Trophoblast cell (in vitro differentiated cells and primary cell): ENCODE data around the gene TEX14.

ENCODE experiments used
- DNase-seq, 2 donors: peaks; one replicate each; pipeline ENCODE4 v3.0.0-alpha.2; 2016
- H2AFZ ChIP-seq: 2 replicates; pipeline ENCODE4 v1.6.1; 2013; ENCODE audit warnings: low read length, moderate library complexity, mild to moderate bottlenecking; ENCODE audit not compliant: insufficient read depth, poor library complexity
- H2AK5ac ChIP-seq: 2 replicates; pipeline ENCODE4 v1.6.1; 2013; ENCODE audit warnings: mild to moderate bottlenecking, low read length
- H2BK120ac ChIP-seq: 2 replicates; pipeline ENCODE4 v1.6.1; 2013; ENCODE audit warnings: low read length, mild to moderate bottlenecking, moderate library complexity; ENCODE audit not compliant: insufficient read depth, poor library complexity
- H2BK12ac ChIP-seq: 2 replicates; pipeline ENCODE4 v1.6.1; 2013; ENCODE audit warnings: mild to moderate bottlenecking, low read length, moderate library complexity
- H2BK5ac ChIP-seq: 2 replicates; pipeline ENCODE4 v1.6.1; 2013; ENCODE audit warnings: low read length, low read depth, moderate library complexity, mild to moderate bottlenecking; ENCODE audit not compliant: poor library complexity
- H3K14ac ChIP-seq: 2 replicates; pipeline ENCODE4 v1.6.1; 2013; ENCODE audit warnings: mild to moderate bottlenecking, low read length
- H3K18ac ChIP-seq: 2 replicates; pipeline ENCODE4 v1.6.1; 2013; ENCODE audit warnings: mild to moderate bottlenecking, low read length
- H3K23ac ChIP-seq: 2 replicates; pipeline ENCODE4 v1.6.1; 2013; ENCODE audit warnings: low read length
- H3K27ac ChIP-seq: 2 replicates; pipeline ENCODE4 v1.5.1; 2013; ENCODE audit warnings: low read depth, mild to moderate bottlenecking, inconsistent platforms, low read length, moderate library complexity
- H3K27me3 ChIP-seq: 2 replicates; pipeline ENCODE4 v1.6.1; 2013; ENCODE audit warnings: inconsistent platforms, mild to moderate bottlenecking, low read length, moderate library complexity; ENCODE audit not compliant: insufficient read depth
- H3K36me3 ChIP-seq, 2 experiments: 1 replicate in 1 of 2; 2 replicates in 1 of 2; pipeline ENCODE4 v1.6.1; 2013; ENCODE audit warnings: low read length in 2 of 2, mild to moderate bottlenecking in 2 of 2, moderate library complexity in 1 of 2; ENCODE audit not compliant: insufficient read depth in 2 of 2, control insufficient read depth in 1 of 2
- H3K4ac ChIP-seq: 2 replicates; pipeline ENCODE4 v1.6.1; 2013; ENCODE audit warnings: low read depth, mild to moderate bottlenecking, low read length, moderate library complexity
- H3K4me1 ChIP-seq, 2 experiments: 1 replicate in 1 of 2; 2 replicates in 1 of 2; pipeline ENCODE4 v1.6.1; 2013; ENCODE audit warnings: low read length in 2 of 2, mild to moderate bottlenecking in 2 of 2, moderate library complexity in 1 of 2; ENCODE audit not compliant: insufficient read depth in 2 of 2, control insufficient read depth in 1 of 2
- H3K4me2 ChIP-seq: 2 replicates; pipeline ENCODE4 v1.6.1; 2013; ENCODE audit warnings: inconsistent platforms, mild to moderate bottlenecking, low read length, moderate library complexity
- H3K4me3 ChIP-seq: 2 replicates; pipeline ENCODE4 v1.5.1; 2013; ENCODE audit warnings: mild to moderate bottlenecking, low read depth, low read length, inconsistent platforms
- H3K79me1 ChIP-seq: one replicate; pipeline ENCODE4 v1.6.1; 2013; ENCODE audit warnings: low read length
- H3K79me2 ChIP-seq: 2 replicates; pipeline ENCODE4 v1.6.1; 2013; ENCODE audit warnings: low read length, mild to moderate bottlenecking; ENCODE audit not compliant: control insufficient read depth, insufficient read depth, poor library complexity
- H3K9ac ChIP-seq: 2 replicates; pipeline ENCODE4 v1.6.1; 2013; ENCODE audit warnings: mild to moderate bottlenecking, low read length
- H3K9me3 ChIP-seq: 2 replicates; pipeline ENCODE4 v1.6.1; 2013; ENCODE audit warnings: low read depth, mild to moderate bottlenecking, control low read depth, inconsistent platforms, low read length; ENCODE audit not compliant: insufficient read depth
- H4K12ac ChIP-seq: 2 replicates; pipeline ENCODE4 v1.6.1; 2013; ENCODE audit warnings: low read depth, mild to moderate bottlenecking, low read length, moderate library complexity
- H4K8ac ChIP-seq: 2 replicates; pipeline ENCODE4 v1.6.1; 2013; ENCODE audit warnings: low read depth, mild to moderate bottlenecking, low read length, moderate library complexity
- H4K91ac ChIP-seq: one replicate; pipeline ENCODE4 v1.6.1; 2013; ENCODE audit warnings: low read depth, mild to moderate bottlenecking, low read length, moderate library complexity
- WGBS: extraction: QIAGEN DNeasy Blood & Tissue Kit; methylation state at CpG from one replicate; pipeline ENCODE4 v1.1.7; 2013; ENCODE audit warnings: missing lambda C conversion rate; ENCODE audit not compliant: insufficient read length, insufficient coverage; ENCODE audit errors: extremely low coverage; 5-methylcytosine and 5-hydroxymethylcytosine counted together

TEX14 gene

DNA sequence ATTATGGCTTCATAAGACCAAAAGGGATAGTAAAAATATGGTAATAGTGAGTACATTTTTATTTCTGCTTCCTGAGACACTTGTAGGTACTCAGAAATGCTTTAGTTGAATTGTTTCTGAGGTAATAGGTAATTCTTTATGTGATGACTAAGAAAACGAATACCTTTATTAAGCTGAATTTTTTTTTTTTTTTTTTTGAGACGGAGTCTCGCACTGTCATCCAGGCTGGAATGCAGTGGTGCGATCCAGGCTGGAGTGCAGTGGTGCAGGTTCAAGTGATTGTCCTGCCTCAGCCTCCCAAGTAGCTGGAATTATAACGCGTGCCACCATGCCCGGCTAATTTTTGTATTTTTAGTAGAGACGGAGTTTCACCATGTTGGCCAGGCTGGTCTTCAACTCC is 2.5 kb upstream of the TEX14 start:
- Histone ChIP-seq H3K14ac (no peak overlapping the region), H2BK12ac (no peak overlapping the region), H3K79me1 (peaks cover 3% of the 10 kb centered on the region), H3K79me2 (no peaks in the 10 kb centered on the region), H3K27ac (no peak overlapping the region), H3K4ac (no peak overlapping the region), H3K36me3 (no peaks in the 10 kb centered on the region), H2AFZ (no peak overlapping the region), H3K4me3 (no peak overlapping the region), H4K12ac (no peak overlapping the region), H4K8ac (no peak overlapping the region), H3K27me3 (no peaks in the 10 kb centered on the region), H3K4me2 (no peak overlapping the region), H3K23ac (no peak overlapping the region), H2AK5ac (no peak overlapping the region), H3K9me3 (no peaks in the 10 kb centered on the region), H3K18ac (no peak overlapping the region), H3K9ac (no peak overlapping the region), H2BK5ac (no peak overlapping the region), H2BK120ac (no peak overlapping the region), H4K91ac (no peak overlapping the region), H3K4me1 (peaks cover 0 to 3% of the 10 kb centered on the region in 2 experiments)
- no CpG with 5 or more reads among the region's 8 CpGs for WGBS
- DNase-seq, result peak; percentile 57 to 83

DNA sequence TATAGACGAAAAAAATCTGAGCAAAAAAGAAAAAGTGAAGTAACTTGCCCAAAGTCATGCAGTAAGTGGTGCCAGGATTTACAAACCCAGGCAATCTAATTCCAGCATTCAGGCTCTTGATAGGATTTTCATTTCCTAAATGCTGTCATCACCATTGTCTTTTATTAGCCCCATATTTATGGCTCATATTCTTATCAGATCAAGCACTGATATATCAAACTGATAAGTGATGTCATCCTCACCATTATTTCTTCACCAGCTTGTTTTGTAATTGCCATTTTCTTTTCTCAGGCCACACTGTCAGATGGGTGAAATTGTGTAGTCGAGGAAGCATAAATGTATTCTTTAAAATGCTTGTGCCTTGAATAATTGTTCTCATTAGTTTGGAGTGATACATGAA is 1.9 kb upstream of the TEX14 start:
- H3K23ac ChIP-seq, result no peak overlapping the region
- H3K14ac ChIP-seq, result no peak overlapping the region
- H3K18ac ChIP-seq, result no peak overlapping the region
- no peak overlapping the region for H3K4me2 ChIP-seq
- no CpG with 5 or more reads among the region's 2 CpGs for WGBS
- H4K8ac ChIP-seq, result no peak overlapping the region
- H3K9me3 ChIP-seq, result no peaks in the 10 kb centered on the region
- no peak overlapping the region for H2BK120ac ChIP-seq
- no peaks in the 10 kb centered on the region for H3K79me2 ChIP-seq
- peaks cover 0 to 3% of the 10 kb centered on the region in 2 experiments for H3K4me1 ChIP-seq
- no peak overlapping the region for H2BK5ac ChIP-seq
- no peak overlapping the region for H4K12ac ChIP-seq
- no peak overlapping the region for H2AK5ac ChIP-seq
- H3K9ac ChIP-seq, result no peak overlapping the region
- no peak overlapping the region for H4K91ac ChIP-seq
- H2BK12ac ChIP-seq, result no peak overlapping the region
- peak in 1 of 2 donors; percentile 75 for DNase-seq
- H3K79me1 ChIP-seq, result peaks cover 3% of the 10 kb centered on the region
- H2AFZ ChIP-seq, result no peak overlapping the region
- H3K4ac ChIP-seq, result no peak overlapping the region
- H3K27ac ChIP-seq, result no peak overlapping the region
- H3K4me3 ChIP-seq, result no peak overlapping the region
- no peaks in the 10 kb centered on the region for H3K36me3 ChIP-seq
- H3K27me3 ChIP-seq, result no peaks in the 10 kb centered on the region

DNA sequence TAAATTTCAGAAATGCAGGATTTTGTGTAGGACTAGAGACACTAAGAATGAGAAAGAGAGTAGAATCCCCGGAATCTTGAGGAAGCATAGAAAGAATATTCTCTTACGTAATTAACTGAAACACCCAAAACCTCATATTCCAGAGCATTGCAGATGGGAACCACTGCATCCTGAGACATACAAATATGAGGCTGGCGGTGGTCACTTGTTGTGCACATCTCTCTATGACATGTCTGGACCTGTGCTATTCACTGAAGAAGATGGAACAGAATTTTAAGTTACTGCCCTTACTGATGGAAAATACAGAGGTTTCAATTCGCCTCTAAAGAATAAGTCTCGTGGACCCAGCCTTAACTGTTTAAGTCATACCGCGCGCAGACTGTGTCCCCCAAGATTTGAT is 1.4 kb upstream of the TEX14 start:
- Histone ChIP-seq H4K8ac (no peak overlapping the region), H2AFZ (no peak overlapping the region), H3K4me3 (no peak overlapping the region), H2AK5ac (no peak overlapping the region), H2BK12ac (no peak overlapping the region), H3K14ac (no peak overlapping the region), H3K27me3 (no peaks in the 10 kb centered on the region), H3K4ac (no peak overlapping the region), H3K27ac (no peak overlapping the region), H3K79me2 (no peaks in the 10 kb centered on the region), H3K9me3 (no peaks in the 10 kb centered on the region), H4K91ac (no peak overlapping the region), H3K23ac (no peak overlapping the region), H3K9ac (no peak overlapping the region), H3K18ac (no peak overlapping the region), H3K36me3 (no peaks in the 10 kb centered on the region), H3K79me1 (peaks cover 3% of the 10 kb centered on the region), H3K4me1 (peaks cover 0 to 3% of the 10 kb centered on the region in 2 experiments), H4K12ac (no peak overlapping the region), H2BK5ac (no peak overlapping the region), H2BK120ac (no peak overlapping the region), H3K4me2 (peak overlapping the region; percentile 57)
- peak; percentile 20 to 49 for DNase-seq
- no CpG with 5 or more reads among the region's 8 CpGs for WGBS

DNA sequence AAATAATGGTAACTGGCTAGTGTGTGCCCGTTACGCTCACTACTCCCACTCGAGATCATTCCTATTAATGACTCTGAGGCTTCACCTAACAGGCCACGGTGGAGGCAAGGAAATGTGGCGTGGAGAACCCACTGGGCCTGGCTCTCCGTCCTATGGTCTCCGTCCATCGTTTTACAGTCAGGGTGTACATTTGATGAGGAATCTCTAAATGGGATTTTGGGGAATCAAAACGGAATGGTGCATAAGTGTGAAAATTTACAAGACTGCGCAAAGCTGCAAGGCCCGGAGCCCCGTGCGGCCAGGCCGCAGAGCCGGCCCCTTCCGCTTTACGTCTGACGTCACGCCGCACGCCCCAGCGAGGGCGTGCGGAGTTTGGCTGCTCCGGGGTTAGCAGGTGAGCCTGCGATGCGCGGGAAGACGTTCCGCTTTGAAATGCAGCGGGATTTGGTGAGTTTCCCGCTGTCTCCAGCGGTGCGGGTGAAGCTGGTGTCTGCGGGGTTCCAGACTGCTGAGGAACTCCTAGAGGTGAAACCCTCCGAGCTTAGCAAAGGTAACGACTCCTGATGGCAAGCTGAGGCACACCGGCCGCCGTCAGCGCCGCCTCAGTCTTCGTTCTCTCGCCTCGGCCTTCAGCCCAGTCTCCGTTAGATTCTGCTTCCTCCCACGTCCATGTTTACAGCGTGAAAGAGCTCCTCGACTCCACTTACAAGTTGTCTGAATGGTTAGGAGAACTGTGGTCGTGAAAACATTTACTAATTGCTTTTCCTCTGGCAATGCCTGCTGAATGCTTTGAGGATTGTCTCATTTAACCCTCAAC is 602 bp upstream of the TEX14 start, which contains the start of gene RAD51C:
Gene RAD51C, plus strand, starts transcription at position 364 of the 817 bp plus-strand sequence. Its CDS starts 42 bp downstream, at position 406.
- Histone ChIP-seq H2AK5ac (no peak within 1 kb of the TSS), H3K27ac (no peak within 1 kb of the TSS), H4K91ac (peak within 1 kb of the TSS; percentile 53), H3K23ac (no peak within 1 kb of the TSS), H2BK5ac (no peak within 1 kb of the TSS), H3K4me2 (peak within 1 kb of the TSS; percentile 57), H2AFZ (peak within 1 kb of the TSS; percentile 52), H2BK120ac (no peak within 1 kb of the TSS), H3K14ac (no peak within 1 kb of the TSS), H3K9me3 (no peaks in the 10 kb centered on the region), H3K4me1 (peaks cover 0 to 3% of the 10 kb centered on the region in 2 experiments), H3K4me3 (peak within 1 kb of the TSS; percentile 74), H4K8ac (peak within 1 kb of the TSS; percentile 86), H4K12ac (peak within 1 kb of the TSS; percentile 71), H2BK12ac (no peak within 1 kb of the TSS), H3K18ac (peak within 1 kb of the TSS; percentile 56), H3K4ac (no peak within 1 kb of the TSS), H3K9ac (peak within 1 kb of the TSS; percentile 20), H3K36me3 (no peaks in the 10 kb centered on the region), H3K79me2 (no peaks in the 10 kb centered on the region), H3K27me3 (no peaks in the 10 kb centered on the region), H3K79me1 (peaks cover 4% of the 10 kb centered on the region)
- peak; percentile 82 to 83 for DNase-seq
- WGBS, result no CpG with 5 or more reads among the region's 50 CpGs
